Measurements from ENCODE around the gene SLC31A1.

DNA sequence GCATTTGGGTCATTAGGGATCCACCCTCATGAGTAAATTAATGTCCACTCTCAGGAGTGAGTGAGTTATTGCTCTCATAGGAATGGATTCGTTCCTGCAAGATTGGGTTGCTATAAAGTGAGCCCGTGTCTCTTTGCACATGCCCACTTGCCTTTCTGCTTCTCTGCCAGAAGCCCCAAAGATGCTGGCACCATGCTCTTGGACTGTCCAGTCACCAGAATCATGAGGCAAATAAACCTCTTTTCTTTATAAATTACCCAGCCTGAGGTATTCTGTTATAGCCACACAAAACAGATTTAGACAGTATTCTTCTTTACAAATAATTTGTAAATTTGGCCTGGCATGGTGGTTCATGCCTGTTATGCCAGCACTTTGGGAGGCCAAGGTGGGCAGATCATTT, 29.5 kb downstream of the SLC31A1 start:
- TF ChIP-seq, protein P1, sequence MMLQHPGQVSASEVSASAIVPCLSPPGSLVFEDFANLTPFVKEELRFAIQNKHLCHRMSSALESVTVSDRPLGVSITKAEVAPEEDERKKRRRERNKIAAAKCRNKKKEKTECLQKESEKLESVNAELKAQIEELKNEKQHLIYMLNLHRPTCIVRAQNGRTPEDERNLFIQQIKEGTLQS (IDR thresholded peaks at IDR 0.05; ENCODE audit: insufficient read depth, low read depth, low read length): no peak
- TF ChIP-seq, protein P2, sequence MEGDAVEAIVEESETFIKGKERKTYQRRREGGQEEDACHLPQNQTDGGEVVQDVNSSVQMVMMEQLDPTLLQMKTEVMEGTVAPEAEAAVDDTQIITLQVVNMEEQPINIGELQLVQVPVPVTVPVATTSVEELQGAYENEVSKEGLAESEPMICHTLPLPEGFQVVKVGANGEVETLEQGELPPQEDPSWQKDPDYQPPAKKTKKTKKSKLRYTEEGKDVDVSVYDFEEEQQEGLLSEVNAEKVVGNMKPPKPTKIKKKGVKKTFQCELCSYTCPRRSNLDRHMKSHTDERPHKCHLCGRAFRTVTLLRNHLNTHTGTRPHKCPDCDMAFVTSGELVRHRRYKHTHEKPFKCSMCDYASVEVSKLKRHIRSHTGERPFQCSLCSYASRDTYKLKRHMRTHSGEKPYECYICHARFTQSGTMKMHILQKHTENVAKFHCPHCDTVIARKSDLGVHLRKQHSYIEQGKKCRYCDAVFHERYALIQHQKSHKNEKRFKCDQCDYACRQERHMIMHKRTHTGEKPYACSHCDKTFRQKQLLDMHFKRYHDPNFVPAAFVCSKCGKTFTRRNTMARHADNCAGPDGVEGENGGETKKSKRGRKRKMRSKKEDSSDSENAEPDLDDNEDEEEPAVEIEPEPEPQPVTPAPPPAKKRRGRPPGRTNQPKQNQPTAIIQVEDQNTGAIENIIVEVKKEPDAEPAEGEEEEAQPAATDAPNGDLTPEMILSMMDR (IDR thresholded peaks at IDR 0.05; ENCODE audit: control extremely low read depth in 1 of 3, insufficient read depth in 1 of 3, low read depth in 1 of 3, low read length in 3 of 3): no peak
- TF ChIP-seq SP4 (IDR thresholded peaks at IDR 0.05; ENCODE audit: low read length): no peak
- TF ChIP-seq ZNF274 (IDR thresholded peaks at IDR 0.05; ENCODE audit: borderline replicate concordance, extremely low read depth, low read length): no peak
- no peak for TF ChIP-seq CEBPB (IDR thresholded peaks at IDR 0.05; ENCODE audit: low read depth, low read length)
- no peak for TF ChIP-seq KDM5A (IDR thresholded peaks at IDR 0.05; ENCODE audit: low read length)
- no peak for TF ChIP-seq JUND (IDR thresholded peaks at IDR 0.05; ENCODE audit: low read length)
- no peak for TF ChIP-seq POLR2AphosphoS5 (IDR thresholded peaks at IDR 0.05; ENCODE audit: low read depth, low read length)
- no peak for TF ChIP-seq JUN (IDR thresholded peaks at IDR 0.05; ENCODE audit: low read depth, low read length)
- no peak for TF ChIP-seq HDAC2 (IDR thresholded peaks at IDR 0.05; ENCODE audit: borderline replicate concordance in 1 of 2, low read depth in 2 of 2, low read length in 2 of 2)
- TF ChIP-seq POLR2A (IDR thresholded peaks at IDR 0.05; ENCODE audit: control extremely low read depth in 1 of 2, low read depth in 2 of 2, low read length in 2 of 2): no peak
- no peak for TF ChIP-seq SP1 (IDR thresholded peaks at IDR 0.05; ENCODE audit: low read depth, low read length)
